ENCODE measurements around the gene FGF6.

The FGF6 gene

GRCh38 chr12:4387607-4388006 is 58.0 kb downstream of the FGF6 start:
- no peaks in the 10 kb centered on the region for H3K4me1 ChIP-seq (ENCODE audit: control insufficient read depth, insufficient read depth, low read length)
- DNase-seq (ENCODE audit: low read depth) = no peak
- peaks cover 12% of the 10 kb centered on the region for H3K27me3 ChIP-seq (replicated peaks; ENCODE audit: control insufficient read depth, insufficient read depth, low read length)

GRCh38 chr12:4386801-4387200 is 58.8 kb downstream of the FGF6 start:
- Histone ChIP-seq H3K9ac (ENCODE audit: low read length) (no peak overlapping the region), H3K27me3 (replicated peaks; ENCODE audit: control insufficient read depth, insufficient read depth, low read length) (peaks cover 5% of the 10 kb centered on the region), H3K36me3 (ENCODE audit: control insufficient read depth, insufficient read depth, low read length, severe bottlenecking) (no peaks in the 10 kb centered on the region), H3K9me3 (ENCODE audit: control insufficient read depth, low read length) (no peaks in the 10 kb centered on the region), H3K4me1 (ENCODE audit: control insufficient read depth, insufficient read depth, low read length) (no peaks in the 10 kb centered on the region), H3K4me3 (ENCODE audit: low read length) (no peak overlapping the region)
- DNase-seq (ENCODE audit: low read depth) = no peak

More at GRCh38 chr12:4387607-4388006, 58.0 kb downstream of the FGF6 start:
- Histone ChIP-seq H3K36me3 (ENCODE audit: control insufficient read depth, insufficient read depth, low read length, severe bottlenecking) (no peaks in the 10 kb centered on the region), H3K4me3 (ENCODE audit: low read length) (no peak overlapping the region), H3K9me3 (ENCODE audit: control insufficient read depth, low read length) (no peaks in the 10 kb centered on the region), H3K9ac (ENCODE audit: low read length) (no peak overlapping the region)
